Hepatocyte (in vitro differentiated cells): ENCODE results near the gene EID3. TPM values are rescaled to one million over a fixed set of nuclear protein-coding genes. Genes with fewer than 3 reads are reported as not detected.

Experiments used
- DNase-seq: peaks from one replicate; pipeline ENCODE4 v3.0.0-alpha.2; 2016; ENCODE audit warnings: low spot score
- H2AFZ ChIP-seq: fragments of 200-600 bp; sonication (generic); 2 replicates; pipeline ENCODE4 v1.6.0; 2016; ENCODE audit warnings: antibody characterized with exemption, mild to moderate bottlenecking
- H3K27ac ChIP-seq: fragments of 200-600 bp; sonication (generic); 2 replicates; pipeline ENCODE4 v1.5.1; 2016; ENCODE audit warnings: mild to moderate bottlenecking
- H3K27me3 ChIP-seq: fragments of 200-600 bp; sonication (generic); 2 replicates; pipeline ENCODE4 v1.6.1; 2016
- H3K36me3 ChIP-seq: fragments of 200-600 bp; sonication (generic); replicated peaks from 2 replicates; pipeline ENCODE4 v1.5.1; 2016; ENCODE audit warnings: low read depth; ENCODE audit not compliant: insufficient read depth
- H3K4me1 ChIP-seq: fragments of 200-600 bp; sonication (generic); 2 replicates; pipeline ENCODE4 v1.5.1; 2016; ENCODE audit warnings: mild to moderate bottlenecking, moderate library complexity; ENCODE audit not compliant: insufficient read depth
- H3K4me2 ChIP-seq: fragments of 200-600 bp; sonication (generic); 2 replicates; pipeline ENCODE4 v1.6.0; 2016
- H3K4me3 ChIP-seq: fragments of 200-600 bp; sonication (generic); 2 replicates; pipeline ENCODE4 v1.5.1; 2016; ENCODE audit warnings: mild to moderate bottlenecking
- H3K79me2 ChIP-seq: fragments of 200-600 bp; sonication (generic); 2 replicates; pipeline ENCODE4 v1.6.0; 2017; ENCODE audit warnings: mild to moderate bottlenecking
- H3K9me2 ChIP-seq: fragments of 200-600 bp; sonication (generic); replicated peaks from 2 replicates; pipeline ENCODE4 v1.6.0; 2017; ENCODE audit warnings: mild to moderate bottlenecking; ENCODE audit not compliant: insufficient read depth
- H3K9me3 ChIP-seq: fragments of 200-600 bp; sonication (generic); 2 replicates; pipeline ENCODE4 v1.5.1; 2016; ENCODE audit warnings: low read depth, mild to moderate bottlenecking
- H4K20me1 ChIP-seq: fragments of 200-600 bp; sonication (generic); 2 replicates; pipeline ENCODE4 v1.6.0; 2016; ENCODE audit warnings: mild to moderate bottlenecking; ENCODE audit not compliant: insufficient read depth, poor library complexity, severe bottlenecking
- EZH2 ChIP-seq: fragments of 200-600 bp; sonication (generic); IDR thresholded peaks from 2 replicates; pipeline ENCODE4 v1.6.1; 2016; ENCODE audit warnings: antibody characterized with exemption, mild to moderate bottlenecking, borderline replicate concordance
- EZH2phosphoT487 ChIP-seq: fragments of 200-600 bp; sonication (generic); IDR thresholded peaks from one replicate; pipeline ENCODE4 v1.6.1; 2018; ENCODE audit warnings: antibody characterized with exemption, mild to moderate bottlenecking, low read depth, moderate library complexity; ENCODE audit not compliant: unreplicated experiment, severe bottlenecking
- WGBS: methylation state at CpG from one replicate; pipeline ENCODE4 v1.1.6; 2016; ENCODE audit warnings: low lambda C conversion rate; ENCODE audit errors: missing lambda C conversion rate; 5-methylcytosine and 5-hydroxymethylcytosine counted together
- polyA plus RNA-seq: library from polyadenylated mRNA; unstranded; fragments of >200 nt; fragmentation: Nextera tagmentation; extraction: Ambion mirVana; gene quantifications from 2 replicates; pipeline ENCODE4 v1.2.1, GENCODE V29; 2016
- total RNA-seq: library from RNA; depleted of rRNA; stranded (reverse); fragments of >200 nt; gene quantifications from 2 replicates; pipeline ENCODE4 v1.2.3, GENCODE V29; 2014
- TF ChIP-seq, protein P1 (sequence below): fragments of 200-600 bp; sonication (generic); IDR thresholded peaks from 2 replicates; pipeline ENCODE4 v1.5.1; 2016; ENCODE audit warnings: antibody characterized with exemption, mild to moderate bottlenecking; ENCODE audit not compliant: poor library complexity

EID3 gene
- total and polyA plus RNA-seq, 2 experiments from 2014 or later, result 1.7 to 10.1 TPM

DNA sequence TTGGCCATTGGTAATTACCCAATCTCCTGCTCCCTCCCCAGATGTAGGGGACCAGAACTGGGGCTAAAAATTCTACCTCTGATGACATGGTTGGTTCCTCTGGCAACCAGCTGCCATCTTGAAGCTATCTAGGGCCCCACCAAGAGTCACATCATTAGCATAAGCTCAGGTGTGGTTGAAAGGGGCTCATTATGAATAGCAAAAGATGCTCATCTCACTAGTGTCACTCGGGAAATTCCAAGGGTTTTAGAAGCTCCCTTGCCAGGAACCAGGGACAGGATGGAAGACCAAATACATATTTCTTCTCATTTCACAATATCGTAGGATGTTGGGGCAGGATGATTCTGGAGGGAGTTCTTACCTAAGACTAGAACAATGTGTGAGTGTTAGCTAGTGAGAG lies 38.6 kb downstream of the EID3 start:
- DNase-seq, result no peak
- H3K36me3 ChIP-seq, result no peaks in the 10 kb centered on the region
- H3K9me2 ChIP-seq, result no peaks in the 10 kb centered on the region
- TF ChIP-seq EZH2phosphoT487 (no peak), EZH2 (no peak)
- TF ChIP-seq, protein P1, sequence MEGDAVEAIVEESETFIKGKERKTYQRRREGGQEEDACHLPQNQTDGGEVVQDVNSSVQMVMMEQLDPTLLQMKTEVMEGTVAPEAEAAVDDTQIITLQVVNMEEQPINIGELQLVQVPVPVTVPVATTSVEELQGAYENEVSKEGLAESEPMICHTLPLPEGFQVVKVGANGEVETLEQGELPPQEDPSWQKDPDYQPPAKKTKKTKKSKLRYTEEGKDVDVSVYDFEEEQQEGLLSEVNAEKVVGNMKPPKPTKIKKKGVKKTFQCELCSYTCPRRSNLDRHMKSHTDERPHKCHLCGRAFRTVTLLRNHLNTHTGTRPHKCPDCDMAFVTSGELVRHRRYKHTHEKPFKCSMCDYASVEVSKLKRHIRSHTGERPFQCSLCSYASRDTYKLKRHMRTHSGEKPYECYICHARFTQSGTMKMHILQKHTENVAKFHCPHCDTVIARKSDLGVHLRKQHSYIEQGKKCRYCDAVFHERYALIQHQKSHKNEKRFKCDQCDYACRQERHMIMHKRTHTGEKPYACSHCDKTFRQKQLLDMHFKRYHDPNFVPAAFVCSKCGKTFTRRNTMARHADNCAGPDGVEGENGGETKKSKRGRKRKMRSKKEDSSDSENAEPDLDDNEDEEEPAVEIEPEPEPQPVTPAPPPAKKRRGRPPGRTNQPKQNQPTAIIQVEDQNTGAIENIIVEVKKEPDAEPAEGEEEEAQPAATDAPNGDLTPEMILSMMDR, result no peak
- H3K27me3 ChIP-seq, result no peaks in the 10 kb centered on the region
- H3K4me3 ChIP-seq, result no peak overlapping the region
- H3K4me2 ChIP-seq, result no peak overlapping the region
- H3K4me1 ChIP-seq, result no peaks in the 10 kb centered on the region
- no peaks in the 10 kb centered on the region for H3K79me2 ChIP-seq
- no peaks in the 10 kb centered on the region for H3K9me3 ChIP-seq
- H3K27ac ChIP-seq, result no peak overlapping the region
- no peak overlapping the region for H2AFZ ChIP-seq
- 96% methylated on average over 2 of the region's 2 CpGs for WGBS
- H4K20me1 ChIP-seq, result no peaks in the 10 kb centered on the region

DNA sequence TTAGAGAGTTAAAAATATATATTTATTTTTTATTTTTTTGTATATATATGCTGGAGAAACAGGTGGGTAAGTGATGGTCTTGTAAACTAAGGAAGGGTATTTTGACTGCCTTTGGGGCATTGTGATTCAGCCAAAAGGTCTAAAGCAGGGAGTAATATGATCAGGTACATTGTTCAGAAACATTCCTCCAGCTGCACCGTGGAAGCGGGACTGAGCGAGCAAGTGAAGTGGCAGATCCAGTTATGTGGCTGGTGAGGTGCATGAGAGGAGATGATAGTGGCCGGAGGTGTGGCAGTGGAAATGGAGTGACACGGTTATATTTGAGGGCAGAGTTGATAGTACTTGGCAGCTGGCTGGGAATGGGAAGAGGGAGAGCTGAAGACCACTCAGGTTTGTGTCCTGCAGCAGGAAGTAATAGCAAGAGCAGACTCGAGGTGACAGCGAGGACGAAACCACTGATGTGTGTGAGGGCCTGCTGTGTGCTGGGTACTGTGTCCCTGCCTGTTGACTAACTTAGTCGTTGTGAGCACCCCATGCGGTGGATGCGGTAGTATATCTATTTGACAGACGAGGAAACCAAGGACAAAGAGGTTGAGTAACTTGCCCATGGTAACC lies 39.2 kb downstream of the EID3 start:
- TF ChIP-seq, protein P1, result no peak
- no peak for TF ChIP-seq EZH2
- TF ChIP-seq EZH2phosphoT487, result no peak
- no peaks in the 10 kb centered on the region for H4K20me1 ChIP-seq
- H3K4me3 ChIP-seq, result no peak overlapping the region
- no peak for DNase-seq
- no peaks in the 10 kb centered on the region for H3K79me2 ChIP-seq
- H3K9me3 ChIP-seq, result no peaks in the 10 kb centered on the region
- no peaks in the 10 kb centered on the region for H3K9me2 ChIP-seq
- no peak overlapping the region for H3K4me2 ChIP-seq
- no peak overlapping the region for H3K27ac ChIP-seq
- H3K36me3 ChIP-seq, result no peaks in the 10 kb centered on the region
- no peak overlapping the region for H2AFZ ChIP-seq
- 93% methylated on average over 12 of the region's 12 CpGs for WGBS
- H3K4me1 ChIP-seq, result no peaks in the 10 kb centered on the region
- H3K27me3 ChIP-seq, result no peaks in the 10 kb centered on the region

DNA sequence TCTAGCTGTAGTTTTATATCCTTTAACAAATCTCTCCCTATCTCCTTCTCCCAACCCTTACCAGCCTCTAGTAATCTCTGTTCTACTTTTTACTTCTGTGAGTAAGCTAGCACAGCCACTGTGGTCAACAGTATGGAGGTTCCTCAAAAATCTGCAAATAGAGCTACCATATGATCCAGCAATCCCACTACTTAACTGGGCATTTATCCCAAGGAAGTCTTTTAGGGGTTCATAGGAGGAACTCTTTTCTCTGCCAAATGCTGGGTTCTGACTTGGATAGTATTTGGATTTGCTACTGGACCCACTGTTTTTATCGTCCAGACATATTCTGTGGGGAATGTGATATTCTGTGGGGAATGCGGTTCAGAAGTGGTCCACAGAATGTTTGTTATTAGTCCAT lies 41.1 kb downstream of the EID3 start:
- H3K27ac ChIP-seq, result no peak overlapping the region
- no peak overlapping the region for H2AFZ ChIP-seq
- H3K36me3 ChIP-seq, result no peaks in the 10 kb centered on the region
- H3K4me2 ChIP-seq, result no peak overlapping the region
- no peak for TF ChIP-seq EZH2phosphoT487
- TF ChIP-seq, protein P1, result no peak
- no peak for TF ChIP-seq EZH2
- no peaks in the 10 kb centered on the region for H4K20me1 ChIP-seq
- no peaks in the 10 kb centered on the region for H3K4me1 ChIP-seq
- no peaks in the 10 kb centered on the region for H3K9me3 ChIP-seq
- H3K27me3 ChIP-seq, result no peaks in the 10 kb centered on the region
- H3K79me2 ChIP-seq, result no peaks in the 10 kb centered on the region
- no peak overlapping the region for H3K4me3 ChIP-seq
- DNase-seq, result no peak
- H3K9me2 ChIP-seq, result no peaks in the 10 kb centered on the region
- 96% methylated on average over 2 of the region's 2 CpGs for WGBS
